Activated naive CD4-positive, alpha-beta T cell treated with anti-CD3 and anti-CD28 coated beads for 36 hours (primary cell): Measurements from ENCODE around the gene NTSR2. TPM values are rescaled to one million over a fixed set of nuclear protein-coding genes. Genes with fewer than 3 reads are reported as not detected.

Experiments
- CTCF ChIA-PET: fragments of 350-600 bp; sonication (Branson Sonifier 250); formaldehyde crosslinking; loops from one replicate; lab custom pipeline; 2021; ENCODE audit warnings: antibody characterized with exemption; lab: Charles Lee
- DNase-seq: peaks from one replicate; pipeline ENCODE4 v3.0.0-alpha.2; 2020
- H3K27ac Mint-ChIP-seq: one replicate; pipeline ENCODE4 v1.8.0; 2021; ENCODE audit warnings: mild to moderate bottlenecking, mixed read lengths
- H3K27me3 Mint-ChIP-seq: one replicate; pipeline ENCODE4 v1.8.0; 2021; ENCODE audit warnings: low read depth, mixed read lengths
- H3K36me3 Mint-ChIP-seq: one replicate; pipeline ENCODE4 v1.8.0; 2021; ENCODE audit warnings: low read depth, mixed read lengths
- H3K4me1 Mint-ChIP-seq: one replicate; pipeline ENCODE4 v1.8.0; 2021; ENCODE audit warnings: low read depth, mixed read lengths
- H3K4me3 Mint-ChIP-seq: one replicate; pipeline ENCODE4 v1.8.0; 2021; ENCODE audit warnings: mild to moderate bottlenecking, moderate library complexity, mixed read lengths
- H3K9me3 Mint-ChIP-seq: one replicate; pipeline ENCODE4 v1.8.0; 2021; ENCODE audit warnings: mixed read lengths
- intact Hi-C: fragments of 100-400 bp; cut with micrococcal nuclease; formaldehyde crosslinking; loops from one replicate; pipeline ENCODE4 v1.15.1; 2023
- total RNA-seq, 2 experiments: library from RNA; stranded (reverse); gene quantifications; one replicate each; pipeline ENCODE4 v1.2.3, GENCODE V29; 2021

The NTSR2 gene
- total RNA-seq, 2 experiments from 2014 or later: not detected

DNA sequence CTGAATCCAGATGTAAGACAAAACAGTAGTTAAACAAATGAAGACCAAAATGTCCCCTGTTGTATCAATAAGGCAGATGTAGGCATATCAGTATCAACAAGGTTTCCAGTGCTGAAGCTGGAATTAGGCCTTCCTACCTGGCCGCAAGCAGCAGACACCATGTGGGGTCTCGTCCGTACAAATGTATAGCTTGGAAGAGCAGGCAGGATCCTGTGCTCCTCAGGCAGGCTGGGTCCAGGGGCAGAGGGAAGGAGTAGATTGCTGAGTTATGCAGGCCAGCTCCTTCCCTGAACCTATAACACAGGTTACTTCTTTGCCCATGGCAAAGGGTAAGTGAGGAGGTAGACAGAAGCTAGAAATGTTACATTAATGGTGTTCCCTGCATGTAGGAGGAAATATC, 23.5 kb downstream of the NTSR2 start:
- H3K4me3 Mint-ChIP-seq: no peak overlapping the region
- intact Hi-C loops: no loop called here
- no peak overlapping the region for H3K27ac Mint-ChIP-seq
- CTCF ChIA-PET: no interaction called here
- no peaks in the 10 kb centered on the region for H3K36me3 Mint-ChIP-seq
- H3K9me3 Mint-ChIP-seq: no peaks in the 10 kb centered on the region
- DNase-seq: no peak
- H3K27me3 Mint-ChIP-seq: no peaks in the 10 kb centered on the region
- no peaks in the 10 kb centered on the region for H3K4me1 Mint-ChIP-seq

DNA sequence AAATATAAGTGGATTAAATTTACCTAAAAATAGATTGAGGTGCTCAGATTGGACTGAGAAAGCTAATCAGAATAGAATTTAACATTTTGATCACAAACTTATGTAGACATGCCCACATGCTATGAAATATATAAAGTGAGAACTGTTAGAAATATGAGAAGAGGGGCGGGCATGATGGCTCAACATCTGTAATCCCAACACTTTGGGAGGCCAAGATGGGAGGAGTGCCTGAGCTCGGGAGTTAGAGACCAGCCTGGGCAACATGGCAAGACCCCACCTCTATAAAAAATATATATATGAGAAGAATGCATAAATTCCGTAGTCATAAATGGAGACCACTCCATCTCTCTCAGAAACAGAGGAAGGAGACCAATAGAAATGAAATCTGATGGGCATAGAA, 25.7 kb downstream of the NTSR2 start:
- no peak for DNase-seq
- H3K27me3 Mint-ChIP-seq: no peaks in the 10 kb centered on the region
- CTCF ChIA-PET: no interaction called here
- H3K36me3 Mint-ChIP-seq: no peaks in the 10 kb centered on the region
- H3K4me1 Mint-ChIP-seq: no peaks in the 10 kb centered on the region
- no peak overlapping the region for H3K27ac Mint-ChIP-seq
- intact Hi-C loops: no loop called here
- no peak overlapping the region for H3K4me3 Mint-ChIP-seq
- no peaks in the 10 kb centered on the region for H3K9me3 Mint-ChIP-seq

DNA sequence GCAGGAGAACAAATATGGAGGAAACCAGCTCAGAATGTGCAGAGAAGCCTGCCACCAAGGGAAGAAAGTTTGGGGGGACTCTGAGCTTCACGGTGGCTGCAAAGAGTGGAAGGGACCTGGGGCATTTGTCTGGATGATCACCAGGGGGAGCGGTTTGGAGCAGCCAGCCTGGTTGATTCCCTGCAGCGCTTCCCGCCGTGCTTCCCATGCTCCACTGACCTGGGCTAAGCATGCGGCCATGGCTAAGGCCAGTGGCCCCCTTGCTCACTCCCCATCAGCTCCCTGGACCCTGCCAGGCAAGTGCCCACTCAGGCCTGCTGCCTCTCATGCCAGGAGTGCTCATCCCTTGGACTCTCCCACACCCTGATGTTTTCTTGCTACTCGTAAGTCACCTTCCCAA, 27.0 kb downstream of the NTSR2 start:
- CTCF ChIA-PET: interaction anchor here (1.1 kb wide), 1 partner anchor 19 kb away, joined by 3 read pairs; no protein-coding TSS in a partner anchor
- H3K27me3 Mint-ChIP-seq: no peaks in the 10 kb centered on the region
- H3K4me3 Mint-ChIP-seq: no peak overlapping the region
- no peak for DNase-seq
- H3K27ac Mint-ChIP-seq: no peak overlapping the region
- no peaks in the 10 kb centered on the region for H3K9me3 Mint-ChIP-seq
- H3K4me1 Mint-ChIP-seq: no peaks in the 10 kb centered on the region
- intact Hi-C loops: no loop called here
- no peaks in the 10 kb centered on the region for H3K36me3 Mint-ChIP-seq

DNA sequence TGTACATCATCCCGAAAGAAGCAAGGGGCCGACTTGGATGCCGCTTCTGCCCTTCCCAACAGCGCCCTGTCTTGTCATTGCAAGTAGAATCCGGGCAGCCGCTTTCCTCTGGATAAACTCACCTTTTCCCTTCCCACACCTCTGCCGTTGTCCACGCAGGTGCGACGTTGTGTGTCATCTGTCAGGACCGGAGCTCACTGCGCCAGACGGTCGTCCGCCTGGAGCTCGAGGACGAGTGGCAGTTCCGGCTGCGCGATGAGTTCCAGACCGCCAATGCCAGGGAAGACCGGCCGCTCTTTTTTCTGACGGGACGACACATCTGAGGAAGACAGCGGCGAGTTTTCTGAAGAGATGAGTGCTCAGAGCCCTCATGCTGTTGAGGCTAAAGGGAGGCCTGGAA, 29.9 kb downstream of the NTSR2 start:
- CTCF ChIA-PET: interaction anchor here (0.9 kb wide), 1 partner anchor 57 kb away, joined by 3 read pairs; no protein-coding TSS in a partner anchor
- DNase-seq: no peak
- H3K36me3 Mint-ChIP-seq: no peaks in the 10 kb centered on the region
- intact Hi-C loops: no loop called here
- H3K27me3 Mint-ChIP-seq: no peaks in the 10 kb centered on the region
- H3K27ac Mint-ChIP-seq: no peak overlapping the region
- H3K4me3 Mint-ChIP-seq: no peak overlapping the region
- no peaks in the 10 kb centered on the region for H3K9me3 Mint-ChIP-seq
- no peaks in the 10 kb centered on the region for H3K4me1 Mint-ChIP-seq

DNA sequence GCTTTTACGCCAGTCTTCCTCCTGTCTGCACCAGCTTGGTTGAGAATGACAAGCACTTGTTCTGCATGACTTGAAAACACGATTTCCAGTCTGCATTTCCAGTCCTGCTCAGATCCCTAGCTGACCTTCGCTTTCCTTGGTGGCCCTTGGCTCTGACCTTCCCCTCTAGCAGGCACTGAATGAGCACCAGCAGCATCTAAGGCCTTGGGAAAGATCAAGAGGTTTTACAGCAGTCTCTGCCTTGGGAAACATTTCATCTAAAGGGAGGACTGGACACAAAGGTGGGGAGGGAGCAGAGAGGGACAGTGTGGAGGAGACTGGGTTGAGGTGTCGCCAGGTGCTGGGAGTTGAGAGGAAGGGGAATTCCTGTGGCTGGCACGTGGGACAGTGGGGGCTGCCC, 30.5 kb downstream of the NTSR2 start:
- H3K4me1 Mint-ChIP-seq: no peaks in the 10 kb centered on the region
- intact Hi-C loops: no loop called here
- H3K27me3 Mint-ChIP-seq: no peaks in the 10 kb centered on the region
- CTCF ChIA-PET: no interaction called here
- H3K27ac Mint-ChIP-seq: no peak overlapping the region
- DNase-seq: no peak
- no peak overlapping the region for H3K4me3 Mint-ChIP-seq
- no peaks in the 10 kb centered on the region for H3K36me3 Mint-ChIP-seq
- no peaks in the 10 kb centered on the region for H3K9me3 Mint-ChIP-seq

DNA sequence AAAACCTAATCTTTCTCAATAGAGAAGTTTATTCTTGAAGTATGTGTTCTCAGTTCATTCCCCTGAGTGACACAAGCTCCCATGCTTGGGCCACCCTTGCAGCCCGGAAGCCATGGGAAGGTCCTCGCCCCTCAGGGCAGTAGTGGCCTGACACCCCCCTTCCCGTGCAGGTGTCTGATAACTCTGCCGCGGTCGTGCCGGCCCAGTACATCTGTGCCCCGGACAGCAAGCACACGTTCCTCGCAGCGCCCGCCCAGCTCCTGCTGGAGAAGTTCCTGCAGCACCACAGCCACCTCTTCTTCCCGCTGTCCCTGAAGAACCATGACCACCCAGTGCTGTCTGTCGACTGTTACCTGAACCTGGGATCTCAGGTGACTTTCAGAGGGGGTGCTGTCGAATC, 32.4 kb downstream of the NTSR2 start:
- Mint-ChIP-seq H3K27me3 (no peaks in the 10 kb centered on the region), H3K27ac (no peak overlapping the region), H3K4me1 (no peaks in the 10 kb centered on the region), H3K9me3 (no peaks in the 10 kb centered on the region), H3K36me3 (no peaks in the 10 kb centered on the region), H3K4me3 (no peak overlapping the region)
- CTCF ChIA-PET: no interaction called here
- DNase-seq: no peak
- intact Hi-C loops: no loop called here

DNA sequence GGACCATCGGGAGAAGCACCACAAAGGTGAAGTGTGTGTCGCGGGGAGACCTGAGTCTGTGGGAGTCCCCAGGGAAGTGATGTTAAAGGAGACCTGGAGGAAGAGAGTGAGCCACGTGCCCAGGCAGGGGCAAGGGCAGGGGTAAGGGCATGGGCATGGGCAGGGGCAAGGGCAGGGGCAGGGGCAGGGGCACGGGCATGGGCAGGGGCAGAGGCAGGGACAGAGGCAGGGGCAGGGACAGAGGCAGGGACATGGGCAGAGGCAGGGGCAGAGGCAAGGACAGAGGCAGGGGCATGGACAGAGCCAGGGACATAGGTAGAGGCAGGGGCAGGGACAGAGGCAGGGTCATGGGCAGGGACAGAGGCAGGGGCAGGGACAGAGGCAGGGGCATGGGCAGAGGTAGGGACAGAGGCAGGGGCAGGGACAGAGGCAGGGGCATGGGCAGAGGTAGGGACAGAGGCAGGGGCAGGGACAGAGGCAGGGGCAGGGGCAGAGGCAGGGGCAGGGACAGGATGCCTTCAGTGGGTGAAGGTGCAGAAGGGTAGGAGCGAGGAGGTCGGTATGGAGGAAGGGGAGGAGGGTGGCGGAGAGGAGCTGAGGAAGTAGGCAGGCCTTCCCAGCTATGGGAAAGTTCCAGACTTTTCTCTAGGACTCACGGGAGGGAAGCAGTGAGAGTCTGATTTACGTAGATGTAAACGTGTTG, 33.3 kb downstream of the NTSR2 start:
- intact Hi-C loops: no loop called here
- no peak for DNase-seq
- no peaks in the 10 kb centered on the region for H3K4me1 Mint-ChIP-seq
- H3K27me3 Mint-ChIP-seq: no peaks in the 10 kb centered on the region
- H3K36me3 Mint-ChIP-seq: no peaks in the 10 kb centered on the region
- H3K27ac Mint-ChIP-seq: no peak overlapping the region
- CTCF ChIA-PET: no interaction called here
- no peak overlapping the region for H3K4me3 Mint-ChIP-seq
- no peaks in the 10 kb centered on the region for H3K9me3 Mint-ChIP-seq

DNA sequence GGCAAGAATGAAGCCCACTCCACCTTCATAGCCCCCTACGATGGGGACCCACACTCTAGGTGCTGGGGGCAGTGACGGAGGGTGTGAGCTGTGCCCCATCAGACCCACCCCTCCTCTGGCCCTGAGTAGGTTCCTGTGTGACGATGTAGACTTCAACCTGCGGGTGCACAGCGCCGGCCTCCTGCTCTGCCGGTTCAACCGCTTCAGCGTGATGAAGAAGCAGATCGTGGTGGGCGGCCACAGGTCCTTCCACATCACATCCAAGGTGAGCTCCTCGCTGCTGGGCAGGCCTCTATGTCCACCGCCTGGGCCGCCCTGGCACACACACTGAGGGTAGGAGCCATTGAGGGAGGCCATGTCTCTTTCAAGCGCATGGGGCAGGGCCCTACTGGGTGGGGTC, 34.9 kb downstream of the NTSR2 start:
- intact Hi-C loops: no loop called here
- Mint-ChIP-seq H3K4me1 (no peaks in the 10 kb centered on the region), H3K27me3 (no peaks in the 10 kb centered on the region), H3K4me3 (no peak overlapping the region), H3K27ac (no peak overlapping the region), H3K36me3 (no peaks in the 10 kb centered on the region), H3K9me3 (no peaks in the 10 kb centered on the region)
- no peak for DNase-seq
- CTCF ChIA-PET: interaction anchor here (0.9 kb wide), 1 partner anchor 13 kb away, joined by 3 read pairs; no protein-coding TSS in a partner anchor

DNA sequence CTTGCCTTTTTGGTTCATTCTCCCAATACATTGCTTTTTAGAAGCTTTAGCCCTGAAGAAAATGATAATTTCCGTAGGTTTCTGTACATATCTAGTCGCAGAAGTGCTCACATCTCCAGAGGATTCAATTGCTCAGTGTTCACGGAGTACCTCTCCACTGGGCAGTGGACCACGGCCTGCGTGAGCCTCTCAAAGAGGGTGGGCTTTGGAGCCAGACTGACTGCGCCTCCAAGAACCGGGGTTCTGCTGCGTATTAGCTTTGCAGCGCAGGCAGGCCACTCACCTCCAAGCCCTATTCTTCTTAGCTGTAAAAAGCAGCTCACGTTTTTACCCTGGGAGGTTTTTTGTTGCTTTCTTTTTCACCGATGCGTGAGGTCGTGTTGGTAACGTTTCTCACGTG, 35.4 kb downstream of the NTSR2 start:
- DNase-seq: no peak
- CTCF ChIA-PET: no interaction called here
- H3K27ac Mint-ChIP-seq: no peak overlapping the region
- H3K9me3 Mint-ChIP-seq: no peaks in the 10 kb centered on the region
- intact Hi-C loops: no loop called here
- no peaks in the 10 kb centered on the region for H3K4me1 Mint-ChIP-seq
- no peaks in the 10 kb centered on the region for H3K36me3 Mint-ChIP-seq
- H3K4me3 Mint-ChIP-seq: no peak overlapping the region
- H3K27me3 Mint-ChIP-seq: no peaks in the 10 kb centered on the region

DNA sequence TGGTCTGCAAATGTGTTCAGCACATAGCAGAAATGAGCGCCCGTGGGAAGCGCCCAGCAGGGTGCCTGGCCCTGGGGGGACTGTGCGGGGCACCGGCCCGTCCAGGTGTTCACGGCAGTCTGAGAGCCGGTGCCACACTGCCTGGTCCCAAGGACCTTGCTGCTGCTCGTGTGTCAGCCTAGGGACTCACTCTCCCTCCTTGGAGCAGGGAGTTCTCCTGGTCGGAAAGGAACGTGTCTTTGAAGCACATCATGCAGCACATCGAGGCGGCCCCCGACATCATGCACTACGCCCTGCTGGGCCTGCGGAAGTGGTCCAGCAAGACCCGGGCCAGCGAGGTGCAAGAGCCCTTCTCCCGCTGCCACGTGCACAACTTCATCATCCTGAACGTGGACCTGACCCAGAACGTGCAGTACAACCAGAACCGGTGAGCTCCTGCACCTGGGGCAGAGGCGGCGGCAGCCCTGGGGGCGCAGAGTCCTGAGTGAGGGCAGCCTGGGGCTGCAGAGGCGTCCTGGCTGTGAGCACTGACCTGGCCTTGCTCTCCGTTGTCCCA, 36.0 kb downstream of the NTSR2 start:
- intact Hi-C loops: no loop called here
- CTCF ChIA-PET: no interaction called here
- H3K9me3 Mint-ChIP-seq: no peaks in the 10 kb centered on the region
- H3K4me1 Mint-ChIP-seq: no peaks in the 10 kb centered on the region
- no peak overlapping the region for H3K4me3 Mint-ChIP-seq
- H3K27ac Mint-ChIP-seq: no peak overlapping the region
- no peaks in the 10 kb centered on the region for H3K36me3 Mint-ChIP-seq
- no peak for DNase-seq
- no peaks in the 10 kb centered on the region for H3K27me3 Mint-ChIP-seq

DNA sequence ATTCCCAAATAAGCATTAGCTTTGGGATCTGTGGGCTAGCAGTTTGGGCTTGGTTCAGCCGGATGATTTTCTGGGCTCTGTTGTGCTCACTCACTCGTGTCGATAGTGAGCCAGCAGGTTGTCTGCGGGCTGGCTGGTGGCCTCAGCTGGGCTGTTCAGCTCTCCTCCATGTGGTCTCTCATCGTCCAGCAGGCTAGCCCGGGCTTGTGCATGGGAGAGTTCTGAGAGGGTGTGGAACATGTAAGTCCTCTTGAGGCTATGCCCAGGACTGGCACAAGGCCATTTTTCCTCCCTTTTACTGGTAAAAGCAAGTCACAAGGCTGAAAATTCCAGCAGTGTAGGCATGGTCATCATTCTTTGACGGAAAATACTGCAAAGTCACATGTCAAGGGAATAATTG, 38.5 kb downstream of the NTSR2 start:
- no peak overlapping the region for H3K4me3 Mint-ChIP-seq
- no peaks in the 10 kb centered on the region for H3K4me1 Mint-ChIP-seq
- no peaks in the 10 kb centered on the region for H3K36me3 Mint-ChIP-seq
- no peak overlapping the region for H3K27ac Mint-ChIP-seq
- no peak for DNase-seq
- no peaks in the 10 kb centered on the region for H3K27me3 Mint-ChIP-seq
- CTCF ChIA-PET: interaction anchor here (0.6 kb wide), 1 partner anchor 39 kb away, joined by 3 read pairs; no protein-coding TSS in a partner anchor
- intact Hi-C loops: no loop called here
- H3K9me3 Mint-ChIP-seq: peaks cover 6% of the 10 kb centered on the region

DNA sequence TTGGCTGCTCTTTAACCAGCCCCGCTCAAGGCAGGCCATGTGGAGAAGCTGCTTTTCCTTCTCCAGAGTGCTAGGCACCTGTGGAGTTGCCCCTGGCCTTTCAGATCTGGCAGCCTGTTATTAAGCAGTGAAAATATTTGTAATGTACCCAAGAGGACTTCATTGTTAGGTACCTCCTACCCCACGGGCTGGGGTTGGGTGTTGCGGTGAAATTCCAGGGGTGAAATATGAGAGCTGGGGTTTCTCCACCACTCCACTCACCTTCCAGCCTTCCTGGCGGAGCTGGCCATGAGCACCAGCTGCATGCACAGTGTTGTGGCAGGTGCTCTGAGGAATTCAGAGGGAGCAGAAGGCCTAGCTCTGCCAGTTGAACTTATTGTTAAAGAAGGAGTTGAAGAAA, 39.1 kb downstream of the NTSR2 start:
- intact Hi-C loops: no loop called here
- Mint-ChIP-seq H3K27me3 (no peaks in the 10 kb centered on the region), H3K27ac (no peak overlapping the region), H3K4me3 (no peak overlapping the region), H3K36me3 (no peaks in the 10 kb centered on the region), H3K4me1 (no peaks in the 10 kb centered on the region), H3K9me3 (peaks cover 6% of the 10 kb centered on the region)
- no peak for DNase-seq
- CTCF ChIA-PET: interaction anchor here (0.5 to 0.6 kb wide), 3 partner anchors 39 to 558 kb away, joined by 3 read pairs; a partner anchor contains a TSS

DNA sequence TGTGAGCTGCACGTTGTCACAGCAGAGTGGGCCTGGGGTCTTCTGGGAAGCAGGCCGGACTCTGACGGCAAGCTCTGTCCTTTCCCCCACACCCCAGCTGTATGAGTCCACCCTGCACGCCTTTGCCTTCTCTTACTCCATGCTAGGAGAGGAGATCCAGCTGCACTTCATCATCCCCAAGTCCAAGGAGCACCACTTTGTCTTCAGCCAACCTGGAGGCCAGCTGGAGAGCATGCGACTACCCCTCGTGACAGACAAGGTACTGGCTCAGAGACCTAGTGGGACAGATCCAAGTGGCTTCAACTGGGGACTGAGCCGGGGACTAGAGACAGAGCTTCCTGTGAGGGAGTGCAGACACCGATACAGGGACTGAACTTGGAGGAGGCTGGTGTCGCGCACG, 40.1 kb downstream of the NTSR2 start:
- Mint-ChIP-seq H3K9me3 (peaks cover 6% of the 10 kb centered on the region), H3K4me3 (no peak overlapping the region), H3K36me3 (no peaks in the 10 kb centered on the region), H3K27ac (no peak overlapping the region), H3K27me3 (no peaks in the 10 kb centered on the region), H3K4me1 (no peaks in the 10 kb centered on the region)
- CTCF ChIA-PET: interaction anchor here (1.1 to 1.4 kb wide), 2 partner anchors 51 to 58 kb away, joined by 3 read pairs; no protein-coding TSS in a partner anchor
- intact Hi-C loops: no loop called here
- DNase-seq: no peak
